HG03064 (cell line): ENCODE measurements around the gene FBXL16.
A peak's percentile ranks its signal among the peaks of the same experiment; 100 is the strongest.
"Not testable (repeated sequence)": the region's sequence is repeated elsewhere in the genome, so short reads cannot be mapped to it uniquely, and the experiment has no call there.

Experiments
- ATAC-seq: cut with Tn5 transposase; IDR thresholded peaks from one replicate; pipeline ENCODE4 v1.9.1; 2021; ENCODE audit warnings: low read depth; ENCODE audit not compliant: unreplicated experiment

The FBXL16 gene

GRCh38 chr16:705431-706188 is at the start of gene FBXL16:
TSS of gene FBXL16 (minus strand) at chr16:705801. CDS start at chr16:697405, 8,396 bp downstream.
- no peak for ATAC-seq

DNA sequence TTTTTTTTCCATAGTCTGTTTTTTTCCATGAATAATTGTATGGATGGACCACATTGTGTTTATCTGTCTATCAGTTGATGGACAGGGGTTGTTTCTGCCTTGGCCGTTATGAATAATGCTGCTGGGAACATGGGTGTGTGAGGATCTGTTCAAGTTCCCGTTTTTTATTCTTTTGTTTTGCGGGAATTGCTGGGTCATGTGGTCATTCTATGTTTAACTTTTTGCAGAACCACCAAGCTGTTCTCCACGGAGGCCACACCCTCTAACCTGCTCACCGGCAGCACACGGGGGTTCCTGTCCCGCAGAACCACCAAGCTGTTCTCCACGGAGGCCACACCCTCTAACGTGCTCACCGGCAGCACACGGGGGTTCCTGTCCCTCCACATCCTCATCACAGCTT is 49.1 kb upstream of the FBXL16 start:
- no peak for ATAC-seq

DNA sequence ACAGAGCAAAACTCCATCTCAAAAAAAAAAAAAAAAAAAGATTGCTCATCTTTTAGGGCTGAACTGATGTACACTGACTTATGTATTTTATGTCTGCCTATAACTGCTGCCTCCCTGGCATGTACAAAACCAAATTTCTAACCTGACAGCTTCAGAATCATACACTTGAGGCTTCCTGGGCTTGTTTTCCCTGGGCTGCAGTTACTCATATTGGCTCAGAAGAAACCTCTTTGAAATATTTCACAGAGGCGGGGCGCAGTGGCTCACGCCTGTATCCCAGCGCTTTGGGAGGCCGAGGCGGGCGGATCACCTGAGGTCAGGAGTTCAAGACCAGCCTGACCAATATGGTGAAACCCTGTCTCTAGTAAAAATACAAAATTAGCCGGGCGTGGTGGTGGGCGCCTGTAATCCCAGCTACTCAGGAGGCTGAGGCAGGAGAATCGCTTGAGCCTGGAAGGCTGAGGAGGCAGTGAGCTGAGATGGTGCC is 48.6 kb upstream of the FBXL16 start:
- not testable (repeated sequence) for ATAC-seq

- ATAC-seq = no peak
Measured at GRCh38 chr16:752007-752312, 46.4 kb upstream of the FBXL16 start.

- ATAC-seq = no peak
Measured at GRCh38 chr16:751152-752006, 45.8 kb upstream of the FBXL16 start.

- ATAC-seq = no peak
Measured at GRCh38 chr16:750485-750884, 44.9 kb upstream of the FBXL16 start.

GRCh38 chr16:749010-749409 is 43.4 kb upstream of the FBXL16 start:
- ATAC-seq = no peak

DNA sequence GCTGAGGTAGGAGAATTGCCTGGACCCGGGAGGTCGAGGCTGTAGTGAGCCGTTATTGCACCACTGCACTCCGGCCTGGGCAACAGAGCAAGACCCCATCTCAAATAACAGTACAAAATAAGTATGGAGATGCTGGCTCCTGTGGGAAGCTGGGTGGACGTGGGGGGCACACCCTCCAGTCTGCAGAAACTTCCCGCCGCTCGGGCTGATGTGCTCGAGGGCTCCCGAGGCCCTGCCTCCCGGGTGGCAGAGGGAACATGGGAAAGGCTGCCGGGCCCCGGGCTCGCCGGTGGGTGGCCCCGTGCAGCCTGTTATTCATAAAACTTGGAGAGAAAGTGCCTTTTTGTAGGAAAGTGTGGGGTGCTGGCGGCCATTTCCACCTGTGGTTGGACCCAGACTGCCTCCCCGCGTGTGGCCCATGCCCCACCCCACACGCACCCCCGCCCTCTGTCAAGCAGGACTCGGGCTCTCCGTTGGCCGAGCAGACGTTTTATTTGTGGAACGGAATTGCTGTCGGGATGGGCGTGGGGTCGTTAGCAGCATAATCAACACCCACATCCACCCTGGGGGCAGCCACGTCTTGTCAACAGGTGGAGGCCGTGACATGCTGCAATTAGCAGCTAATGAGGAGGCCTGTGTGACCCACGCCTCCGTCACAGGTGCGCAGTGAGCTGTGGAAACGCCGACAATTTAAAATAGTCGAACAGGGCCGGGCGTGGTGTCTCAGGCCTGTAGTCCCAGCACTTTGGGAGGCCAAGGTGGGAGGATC is 42.6 kb upstream of the FBXL16 start:
- ATAC-seq = no peak

GRCh38 chr16:746637-747036 is 41.0 kb upstream of the FBXL16 start:
- no peak for ATAC-seq

DNA sequence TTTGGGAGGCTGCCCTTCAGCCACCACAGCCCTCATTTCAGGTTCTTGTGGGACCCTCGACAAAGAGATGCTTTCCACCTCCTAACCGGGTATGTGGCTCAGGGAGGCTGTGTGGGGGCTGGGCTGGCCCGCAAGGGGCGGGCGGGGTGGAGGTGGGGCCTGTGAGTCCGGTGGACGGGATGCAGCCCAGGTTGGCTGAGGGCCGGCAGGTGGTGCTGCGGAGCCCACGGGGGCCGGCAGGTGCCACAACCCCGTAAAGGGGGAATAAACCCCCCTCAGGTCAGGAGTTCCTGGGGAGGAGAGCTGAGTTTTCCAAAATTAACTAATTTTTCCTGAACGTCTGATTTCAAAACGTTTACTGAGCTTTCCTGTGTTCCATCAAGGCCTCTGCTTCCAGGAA is 40.1 kb upstream of the FBXL16 start:
- ATAC-seq = no peak

DNA sequence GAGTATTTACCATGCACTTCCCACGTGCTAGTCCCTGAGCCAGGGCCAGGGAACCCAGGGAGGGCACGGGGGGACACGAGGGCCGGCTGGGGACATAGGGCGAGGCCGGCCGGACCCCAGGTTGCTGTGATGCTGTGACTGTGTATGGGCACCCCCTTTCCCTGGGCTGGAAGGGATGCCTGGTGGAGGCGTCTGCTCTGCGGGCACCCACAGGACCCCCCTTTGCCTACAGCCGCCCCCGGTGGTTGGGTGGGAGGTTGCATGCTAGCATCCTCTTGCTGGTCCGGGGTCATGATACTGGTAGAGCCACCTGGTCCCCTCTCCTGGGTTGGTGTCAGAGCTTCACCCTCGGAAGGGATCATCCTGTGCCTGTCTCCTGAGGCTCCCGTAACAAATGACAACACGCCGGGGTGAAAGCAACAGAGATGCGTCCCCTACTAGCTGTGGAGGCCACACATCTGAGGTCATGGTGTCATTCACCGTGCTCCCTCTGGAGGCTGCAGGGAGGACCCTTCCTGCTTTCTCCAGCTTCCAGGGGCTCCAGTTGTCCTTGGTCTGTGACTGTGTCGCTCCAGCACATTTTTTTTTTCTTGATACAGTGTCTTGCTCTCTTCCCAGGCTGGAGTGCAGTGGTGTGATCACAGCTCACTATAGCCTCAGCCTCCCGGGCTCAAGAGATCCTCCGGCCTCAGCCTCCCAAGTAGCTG is 38.3 kb upstream of the FBXL16 start:
- no peak for ATAC-seq

DNA sequence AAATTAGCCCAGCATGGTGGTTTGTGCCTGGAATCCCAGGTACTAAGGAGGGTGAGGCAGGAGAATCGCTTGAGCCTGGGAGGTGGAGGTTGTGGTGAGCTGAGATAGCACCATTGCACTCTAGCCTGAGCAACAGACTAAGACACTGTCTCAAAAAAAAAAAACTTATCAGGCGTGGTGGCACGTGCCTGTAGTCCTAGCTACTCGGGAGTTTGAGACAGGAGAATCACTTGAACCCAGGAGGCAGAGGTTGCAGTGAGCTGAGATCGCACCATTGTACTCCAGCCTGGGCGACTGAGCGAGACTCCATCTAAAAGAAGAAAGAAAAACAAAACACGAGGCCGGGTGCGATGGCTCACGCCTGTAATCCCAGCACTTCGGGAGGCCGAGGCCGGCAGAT is 37.3 kb upstream of the FBXL16 start:
- not testable (repeated sequence) for ATAC-seq

- ATAC-seq = no peak
Measured at GRCh38 chr16:741986-742629, 36.5 kb upstream of the FBXL16 start.

DNA sequence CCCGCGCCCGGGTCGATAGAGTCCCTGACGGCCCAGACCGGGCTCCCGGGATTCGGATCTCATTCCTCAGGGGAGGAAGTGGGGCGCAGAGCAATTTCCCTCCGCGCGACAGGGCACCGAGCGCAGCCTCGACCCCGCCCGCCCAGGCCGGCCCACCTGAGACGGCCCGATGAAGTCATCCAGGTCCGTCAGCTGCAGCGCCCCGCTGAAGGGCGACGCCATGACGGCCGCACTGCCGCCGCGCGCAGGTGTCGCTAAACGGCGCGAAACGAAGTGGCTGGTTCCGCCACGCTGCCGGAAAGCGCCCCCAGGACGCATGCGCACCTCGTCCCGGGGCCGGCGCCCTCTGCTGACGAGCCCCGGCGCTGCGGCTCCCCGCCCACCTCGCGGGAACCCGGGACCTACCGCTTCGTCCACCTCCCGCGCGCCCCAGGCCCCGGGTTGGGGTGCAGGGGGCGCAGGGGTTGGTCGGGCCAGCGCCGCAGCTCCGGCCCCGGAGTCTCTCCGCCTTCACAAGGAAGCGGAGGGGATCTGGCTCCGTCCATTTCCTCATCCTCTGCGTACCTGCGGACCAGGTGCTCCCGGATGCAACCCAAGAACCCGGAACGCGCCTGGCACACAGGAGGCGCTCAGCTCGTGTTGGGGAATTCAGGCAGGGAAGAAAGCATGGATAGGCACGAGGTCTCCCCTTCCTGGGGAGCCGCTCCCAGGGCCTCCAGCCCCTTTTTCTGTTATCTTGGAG is 35.3 kb upstream of the FBXL16 start, which contains the start of gene CIAO3:
TSS of gene CIAO3 (minus strand) at position 234 of the 742 bp plus-strand sequence. CDS start at position 222, 12 bp downstream.
- peak; percentile 73 for ATAC-seq

- ATAC-seq = peak; percentile 12
Measured at GRCh38 chr16:740459-740763, 34.8 kb upstream of the FBXL16 start.

DNA sequence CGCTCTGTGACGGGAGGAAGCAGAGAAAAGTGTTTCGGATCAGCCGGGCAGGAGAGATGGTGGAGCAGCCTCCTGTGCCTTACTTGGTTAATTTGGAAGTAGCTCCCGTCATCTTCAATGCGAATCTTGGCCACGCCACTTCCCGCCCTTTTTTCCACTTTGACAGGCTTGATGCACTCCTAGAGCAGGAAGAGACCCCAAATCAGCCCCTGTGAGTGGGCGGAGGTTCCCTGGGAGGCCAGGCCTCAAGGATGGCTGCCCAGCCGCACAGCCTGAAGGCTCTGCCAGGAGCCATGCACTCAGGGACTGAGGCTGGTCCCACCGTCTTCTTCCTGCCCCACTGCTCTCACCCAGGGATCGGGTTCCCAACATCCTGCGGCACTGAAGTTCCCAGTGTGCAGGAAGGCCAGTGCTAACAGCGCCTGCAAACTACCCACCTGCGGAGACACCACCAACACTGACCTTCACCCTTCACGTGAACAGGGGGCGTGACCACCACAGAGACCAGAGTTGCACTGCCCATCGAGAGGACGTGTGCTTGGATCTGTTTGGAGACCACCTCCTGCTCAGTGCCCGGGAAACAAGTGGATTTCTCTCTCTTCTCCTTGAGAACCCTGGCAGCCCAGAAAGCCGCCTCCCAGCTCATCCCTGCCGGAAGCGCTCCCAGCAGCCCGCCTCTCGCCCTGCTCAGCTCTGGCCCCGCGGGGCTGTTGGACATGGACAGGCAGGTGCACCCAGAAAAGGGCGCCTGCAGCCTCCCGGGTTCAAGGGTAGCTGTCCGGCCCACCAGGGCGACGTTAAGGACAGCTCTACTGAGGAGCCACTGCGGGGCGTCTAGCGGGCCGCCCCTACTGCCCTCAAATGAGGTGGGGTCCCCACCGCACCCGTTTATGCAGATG is 34.2 kb upstream of the FBXL16 start:
- ATAC-seq = no peak

DNA sequence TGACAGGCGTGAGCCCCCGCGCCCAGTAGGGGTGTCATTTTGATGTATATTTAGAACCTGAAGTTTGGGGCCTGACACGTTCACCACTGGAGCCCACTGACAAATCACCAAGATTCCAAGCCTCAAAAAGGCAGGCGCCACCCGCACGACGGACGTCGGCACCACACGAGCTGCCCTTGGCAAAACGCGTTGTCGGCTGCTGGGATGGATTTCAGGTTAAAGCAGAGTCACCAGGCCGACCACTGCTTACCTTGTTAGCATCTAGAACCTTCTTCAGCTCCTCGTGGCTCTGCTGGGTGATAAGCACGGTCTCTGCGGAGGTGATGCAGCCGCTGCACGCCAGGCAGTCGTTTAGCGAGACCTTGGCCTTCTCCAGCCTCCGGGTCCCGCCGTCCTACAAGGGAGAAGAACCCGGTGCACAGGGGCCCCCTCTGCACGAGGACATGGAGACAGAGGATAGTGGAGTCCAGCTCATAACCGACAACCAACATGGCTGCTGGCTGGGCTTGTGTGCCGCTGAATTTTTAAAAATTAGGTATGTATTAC is 31.4 kb upstream of the FBXL16 start:
- ATAC-seq = no peak

- no peak for ATAC-seq
Measured at GRCh38 chr16:735982-736453, 30.4 kb upstream of the FBXL16 start.
